DMS153 treated with DMSO at 0.1 percent for 48 hours (cell line): Measurements from ENCODE around the gene PA2G4.

Experiments
- DNase-seq: peaks from one replicate; lab custom pipeline; 2025; ENCODE audit not compliant: unreplicated experiment; lab: John Stamatoyannopoulos, UW

PA2G4 gene

GRCh38 chr12:56122637-56123036 is 18.3 kb downstream of the PA2G4 start:
- DNase-seq, result peak; percentile 59

GRCh38 chr12:56124133-56124532 is 19.8 kb downstream of the PA2G4 start:
- DNase-seq, result no peak

- no peak for DNase-seq
These were observed 22.4 kb downstream of the PA2G4 start for GRCh38 chr12:56126732-56127239.

GRCh38 chr12:56127485-56127887 is 23.1 kb downstream of the PA2G4 start:
- no peak for DNase-seq

- DNase-seq, result peak; percentile 98
These were observed 23.7 kb downstream of the PA2G4 start, which contains the start of gene ESYT1 for GRCh38 chr12:56127888-56128669. Gene ESYT1, plus strand, starts transcription at chr12:56128267. Its CDS starts 53 bp downstream, at chr12:56128320.

GRCh38 chr12:56128670-56129205 is 24.4 kb downstream of the PA2G4 start:
- no peak for DNase-seq

GRCh38 chr12:56129206-56129941 is 25.0 kb downstream of the PA2G4 start:
- DNase-seq, result peak; percentile 31

GRCh38 chr12:56129942-56130495 is 25.7 kb downstream of the PA2G4 start:
- DNase-seq, result no peak

GRCh38 chr12:56130876-56131275 is 26.5 kb downstream of the PA2G4 start:
- no peak for DNase-seq

GRCh38 chr12:56134897-56135296 is 30.5 kb downstream of the PA2G4 start:
- DNase-seq, result no peak

- no peak for DNase-seq
These were observed 33.7 kb downstream of the PA2G4 start for GRCh38 chr12:56137853-56138571.

- no peak for DNase-seq
These were observed 37.8 kb downstream of the PA2G4 start for GRCh38 chr12:56141946-56142784.

GRCh38 chr12:56143217-56143616 is 38.9 kb downstream of the PA2G4 start:
- no peak for DNase-seq

GRCh38 chr12:56143870-56144269 is 39.5 kb downstream of the PA2G4 start:
- no peak for DNase-seq

- no peak for DNase-seq
These were observed 40.9 kb downstream of the PA2G4 start for GRCh38 chr12:56145217-56145616.

- no peak for DNase-seq
These were observed 42.4 kb downstream of the PA2G4 start for GRCh38 chr12:56146492-56147460.

- DNase-seq, result no peak
These were observed 46.2 kb downstream of the PA2G4 start for GRCh38 chr12:56150563-56150962.

GRCh38 chr12:56151672-56152131 is 47.3 kb downstream of the PA2G4 start:
- peak; percentile 57 for DNase-seq
